GM08714 (cell line): ENCODE measurements around the gene SMPD3.
A peak's percentile ranks its signal among the peaks of the same experiment; 100 is the strongest.

Source experiments
- H3K4me3 ChIP-seq: fragments of 200-500 bp; sonication (Bioruptor generic); 2 replicates; pipeline ENCODE4 v1.5.1; 2014; ENCODE audit warnings: mild to moderate bottlenecking, low read length, inconsistent platforms
- ZNF274 ChIP-seq: IDR thresholded peaks from 2 replicates; pipeline ENCODE4 v1.6.1; 2012; ENCODE audit warnings: mild to moderate bottlenecking, low read depth, low read length

SMPD3 gene

DNA sequence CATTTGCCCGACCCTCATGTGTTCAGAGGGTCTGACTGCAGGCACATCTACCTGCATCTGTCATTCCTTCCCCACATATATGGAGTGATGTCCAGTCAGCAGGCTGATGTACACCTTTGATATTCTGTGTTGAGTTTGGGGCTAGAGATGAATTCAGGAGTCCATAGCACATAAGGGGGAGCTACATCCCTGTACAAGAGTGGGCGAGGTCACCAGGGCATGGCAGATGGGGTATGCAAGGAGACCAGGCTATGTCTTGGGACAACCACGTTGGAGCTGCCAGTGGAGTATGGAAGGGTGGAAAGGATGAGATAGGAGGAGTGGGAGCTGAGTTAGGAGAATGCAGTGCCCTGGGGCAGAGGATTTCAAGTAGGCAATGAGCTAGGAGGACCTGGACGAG, 15.0 kb downstream of the SMPD3 start:
- no peak for TF ChIP-seq ZNF274
- no peak overlapping the region for H3K4me3 ChIP-seq

DNA sequence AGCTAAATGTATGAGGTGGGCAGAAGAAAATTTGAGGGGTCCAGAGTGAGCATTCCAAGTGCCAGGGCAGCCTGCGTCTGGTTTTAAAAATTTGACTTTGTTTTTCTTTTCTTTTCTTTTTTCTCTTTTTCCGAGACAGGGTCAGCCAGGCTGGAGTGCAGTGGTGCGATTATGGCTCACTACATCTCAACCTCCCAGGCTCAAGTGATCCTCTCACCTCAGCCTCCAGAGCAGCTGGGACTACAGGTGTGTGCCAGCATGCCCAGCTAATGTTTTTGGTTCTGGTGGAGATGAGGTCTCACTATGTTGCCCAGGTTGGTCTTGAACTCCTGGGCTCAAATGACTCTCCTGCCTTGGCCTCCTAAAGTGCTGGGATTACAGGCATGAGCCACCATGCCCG, 15.6 kb downstream of the SMPD3 start:
- no peak overlapping the region for H3K4me3 ChIP-seq
- no peak for TF ChIP-seq ZNF274

DNA sequence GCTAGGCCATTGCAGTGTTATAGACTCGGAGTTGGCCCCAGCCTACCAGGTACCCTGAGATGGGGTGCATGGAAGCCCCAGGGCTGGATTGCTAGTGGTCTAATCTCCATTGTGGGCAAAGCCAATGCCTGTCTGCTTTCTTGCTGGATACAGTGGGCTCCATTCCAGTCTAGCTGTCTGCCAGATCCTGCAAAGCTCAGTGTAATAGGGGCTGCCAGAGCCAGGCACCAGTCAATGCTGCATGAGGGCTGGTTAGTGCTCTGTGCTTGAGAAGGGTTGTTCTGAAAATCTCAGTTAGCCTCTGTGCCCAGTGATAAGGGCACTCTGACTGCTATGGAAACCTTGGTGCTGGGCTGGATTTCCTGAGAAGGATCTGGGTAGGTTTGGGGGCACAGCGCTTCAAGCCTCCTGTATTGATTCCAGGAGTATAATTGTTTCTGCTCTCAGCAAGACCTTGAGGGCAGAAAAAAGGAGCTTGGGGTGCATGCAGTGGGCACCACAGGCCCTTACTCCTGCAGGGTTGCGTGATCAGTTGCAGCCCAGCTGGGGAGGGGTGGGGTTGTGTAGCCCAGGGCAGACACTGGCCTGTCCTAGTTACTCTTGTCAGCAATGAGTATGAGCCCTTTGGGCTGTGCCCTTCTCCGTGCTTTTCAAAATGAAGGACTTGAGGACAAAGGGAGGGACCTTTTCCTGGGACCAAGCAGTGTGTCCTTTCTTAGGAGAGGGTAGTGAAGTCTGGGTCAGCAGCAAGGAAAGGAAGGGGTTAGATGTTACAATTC, 19.0 kb downstream of the SMPD3 start:
- no peak overlapping the region for H3K4me3 ChIP-seq
- no peak for TF ChIP-seq ZNF274

DNA sequence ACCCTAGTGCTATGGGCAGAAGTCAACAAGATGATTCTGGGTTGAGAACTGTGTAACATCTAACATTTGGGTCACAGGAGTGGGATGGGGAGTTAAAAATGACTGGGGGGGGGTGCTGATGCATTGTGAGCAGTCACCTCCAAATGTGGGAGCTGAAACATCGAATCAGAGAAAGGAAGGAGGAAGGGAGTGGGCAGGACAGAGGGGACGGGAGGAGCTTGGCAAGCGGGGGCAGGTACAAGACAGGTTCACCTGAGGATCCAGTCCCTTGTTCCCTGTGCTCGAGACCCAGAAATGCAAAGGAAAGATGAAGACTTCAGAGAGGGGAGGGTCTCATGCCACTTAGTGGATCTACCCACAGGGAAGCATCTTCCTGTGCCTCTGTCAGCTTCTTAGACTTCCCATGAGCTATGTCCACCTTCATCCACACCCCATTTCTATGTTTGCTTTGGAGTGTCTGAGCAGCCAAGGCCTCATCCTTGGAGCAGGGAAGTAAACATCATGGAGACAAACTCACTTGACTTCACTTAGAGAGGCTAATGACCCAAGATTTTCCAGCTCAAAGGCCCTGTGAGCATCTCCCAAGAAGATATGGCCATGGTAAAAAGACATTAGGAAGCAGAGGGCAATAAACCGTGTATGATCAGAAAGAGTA, 20.5 kb downstream of the SMPD3 start:
- no peak overlapping the region for H3K4me3 ChIP-seq
- TF ChIP-seq ZNF274: no peak

DNA sequence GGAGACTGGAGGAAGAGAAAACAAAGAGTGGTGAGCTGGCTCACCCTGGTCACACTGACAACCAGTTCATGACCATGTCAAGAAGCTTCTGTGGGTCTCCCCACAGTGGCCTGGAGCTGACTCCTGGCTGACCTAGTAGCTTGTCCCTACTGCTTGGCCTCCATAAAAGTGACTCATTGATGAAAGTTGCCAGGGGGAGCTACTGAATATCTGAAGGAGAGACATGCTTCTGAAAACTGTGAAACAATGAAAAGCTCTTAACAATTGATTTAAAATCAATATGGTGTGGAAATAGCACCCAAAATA, 22.0 kb downstream of the SMPD3 start:
- H3K4me3 ChIP-seq: no peak overlapping the region
- no peak for TF ChIP-seq ZNF274

DNA sequence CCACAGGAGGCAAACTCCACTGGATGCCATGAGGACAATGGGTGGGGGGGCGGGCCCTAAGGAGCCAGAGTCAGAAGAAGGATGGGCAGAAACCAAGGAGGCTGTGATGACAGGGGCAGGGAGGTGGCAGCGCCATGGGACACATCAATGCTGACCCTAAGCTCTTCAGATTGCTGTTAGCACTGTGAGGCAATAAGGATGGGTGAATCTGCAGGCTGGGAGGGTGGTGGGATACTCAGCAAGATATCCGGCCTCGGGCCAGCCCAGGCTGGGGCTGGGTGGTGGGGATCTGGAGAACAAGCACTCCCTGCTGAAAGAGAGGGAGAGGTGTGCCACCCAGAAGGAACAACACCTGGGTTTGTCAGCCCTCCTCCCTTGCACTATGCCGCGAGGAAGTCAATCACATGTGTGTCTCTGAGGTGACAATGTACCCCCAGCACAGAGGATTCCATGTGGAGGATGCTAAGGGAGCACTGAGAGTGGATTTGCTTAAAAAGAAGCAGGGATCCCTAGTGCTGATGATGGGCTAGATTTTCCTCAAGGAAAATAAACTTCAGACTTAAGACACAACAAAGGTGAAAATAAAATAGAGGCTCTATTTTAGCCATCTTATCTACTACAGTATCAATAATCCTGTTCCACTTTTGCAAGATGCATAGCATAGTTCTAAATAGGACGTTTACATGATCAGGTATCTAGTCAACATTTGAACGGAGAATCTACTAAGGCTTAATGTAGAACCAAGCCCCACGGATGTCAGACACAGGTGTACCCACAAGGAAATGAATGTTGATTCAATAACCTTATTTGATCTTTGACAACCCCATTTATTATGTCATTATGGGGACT, 22.6 kb downstream of the SMPD3 start:
- TF ChIP-seq ZNF274: no peak
- no peak overlapping the region for H3K4me3 ChIP-seq

DNA sequence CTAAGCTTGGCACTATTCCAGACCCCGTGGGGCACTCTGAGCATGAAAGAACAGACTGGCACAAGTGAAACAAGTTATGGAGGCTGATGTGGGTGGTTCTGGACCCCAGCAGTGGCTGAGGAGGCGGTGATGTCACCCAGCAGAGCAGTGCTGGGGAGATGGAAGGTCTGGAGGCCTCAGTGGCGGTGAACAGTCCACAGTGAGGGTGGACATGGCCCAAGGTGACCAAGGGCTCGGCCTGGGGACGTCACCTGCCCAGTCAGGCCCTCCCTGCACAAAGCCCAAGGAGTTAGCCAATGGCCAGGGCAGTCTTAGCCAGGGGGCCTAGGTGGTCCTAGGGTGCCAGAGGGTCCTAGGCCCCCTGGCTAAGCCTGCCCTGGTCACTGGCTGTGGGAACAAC, 24.5 kb downstream of the SMPD3 start:
- TF ChIP-seq ZNF274: no peak
- no peak overlapping the region for H3K4me3 ChIP-seq

DNA sequence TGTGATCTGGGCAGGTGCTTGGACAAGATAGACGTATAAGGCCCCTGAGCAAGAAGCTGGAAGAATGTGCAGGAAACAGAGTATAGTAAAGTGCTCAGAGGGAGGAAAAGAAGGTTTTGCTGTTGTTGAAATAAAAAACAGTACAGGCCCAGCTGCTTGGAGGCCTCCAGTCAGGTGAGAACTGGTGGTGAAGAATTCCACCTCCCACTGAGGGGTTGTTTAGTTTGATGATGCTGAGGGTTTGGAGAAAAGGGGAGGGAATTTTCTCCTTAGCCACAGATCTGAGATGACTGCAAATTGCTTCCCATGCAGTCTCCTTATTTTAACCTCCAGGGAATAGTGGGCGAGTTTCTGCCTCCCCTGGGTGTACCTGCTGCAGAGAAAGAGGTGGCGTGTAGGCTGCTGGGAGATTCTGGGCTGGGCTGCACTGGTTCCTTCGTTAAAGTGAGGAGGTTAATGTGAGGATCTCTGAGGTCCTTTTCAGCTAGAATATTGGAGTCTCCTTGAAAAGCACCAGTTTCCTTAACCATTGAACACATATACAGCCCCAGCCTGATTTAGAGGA, 25.8 kb downstream of the SMPD3 start:
- no peak overlapping the region for H3K4me3 ChIP-seq
- no peak for TF ChIP-seq ZNF274

DNA sequence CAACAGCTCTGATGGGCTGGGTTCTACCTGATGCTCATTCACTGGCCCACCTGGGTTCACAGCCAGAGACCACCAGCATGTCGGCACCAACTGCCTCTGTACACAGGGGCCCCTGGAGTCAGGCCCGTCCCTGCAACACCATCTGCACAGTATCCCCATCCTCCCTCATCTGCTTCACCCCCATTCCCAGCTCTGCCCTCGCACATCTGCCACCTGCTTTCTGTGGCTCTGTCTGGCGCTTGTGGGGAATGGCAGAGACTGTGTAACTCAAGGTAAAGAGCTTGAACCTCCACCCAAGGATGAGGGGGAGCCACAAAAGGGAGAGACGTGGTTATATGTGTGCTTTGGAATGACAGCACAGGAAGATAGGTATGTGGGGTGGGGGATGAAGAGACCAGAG, 27.2 kb downstream of the SMPD3 start:
- no peak overlapping the region for H3K4me3 ChIP-seq

DNA sequence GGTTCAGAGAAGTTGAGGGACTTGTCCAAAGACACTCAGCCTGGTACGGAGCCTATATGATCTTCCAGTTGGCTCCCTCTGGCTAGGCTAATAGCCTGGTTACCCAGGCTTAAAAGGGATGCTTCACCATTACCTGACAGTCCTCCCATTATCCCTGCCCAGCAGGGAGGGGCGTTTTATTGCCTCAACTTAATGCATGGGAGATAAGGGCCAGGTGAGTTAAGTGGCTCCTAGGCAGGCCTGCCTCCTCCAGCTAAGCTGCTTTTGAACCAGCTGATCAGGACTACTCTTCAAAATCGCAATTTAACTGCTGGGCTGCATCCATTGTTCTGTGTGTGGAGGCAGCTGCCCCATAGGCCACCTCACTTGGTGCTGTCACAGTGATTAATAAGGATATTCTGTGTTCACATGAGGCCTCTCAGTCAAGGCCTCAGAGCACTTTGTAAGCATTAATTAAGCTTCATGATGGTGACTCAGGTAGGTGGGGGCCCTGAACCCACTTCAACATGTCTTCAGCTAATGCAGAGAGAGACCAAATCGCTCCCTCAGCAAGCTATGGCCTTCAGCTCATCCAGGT, 27.9 kb downstream of the SMPD3 start:
- TF ChIP-seq ZNF274: no peak
- H3K4me3 ChIP-seq: no peak overlapping the region

More for the DNA sequence above, 27.2 kb downstream of the SMPD3 start:
- no peak for TF ChIP-seq ZNF274

DNA sequence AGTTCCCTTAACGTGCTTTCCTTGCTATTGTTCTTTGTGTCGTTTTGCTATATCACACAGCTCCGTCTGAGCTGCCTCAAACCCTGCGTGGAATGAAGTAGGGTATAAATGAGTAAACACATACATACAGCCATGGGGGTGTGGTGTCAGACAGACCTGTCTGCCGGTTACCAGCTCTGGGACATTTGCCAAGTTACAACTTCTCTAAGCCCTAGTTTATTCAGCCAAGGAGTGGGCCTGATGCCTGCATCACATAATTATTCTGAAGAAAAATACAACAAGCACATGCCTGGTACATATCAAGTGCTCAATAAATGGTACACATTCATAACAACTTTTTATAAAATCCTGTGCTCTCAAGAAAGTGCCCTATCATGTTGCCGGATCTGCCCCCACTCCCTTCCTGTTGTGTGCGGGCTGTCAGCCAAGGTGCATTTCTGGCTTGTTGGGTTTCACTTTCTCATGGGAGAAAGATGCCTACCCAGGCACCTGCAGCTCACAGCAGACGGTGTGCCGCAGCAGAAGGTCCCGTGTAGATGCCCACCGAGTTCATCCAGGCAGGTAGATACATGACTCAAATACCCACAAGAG, 30.5 kb downstream of the SMPD3 start:
- TF ChIP-seq ZNF274: no peak
- H3K4me3 ChIP-seq: peak overlapping the region; percentile 22; the same call in 1 of the 2 replicates

DNA sequence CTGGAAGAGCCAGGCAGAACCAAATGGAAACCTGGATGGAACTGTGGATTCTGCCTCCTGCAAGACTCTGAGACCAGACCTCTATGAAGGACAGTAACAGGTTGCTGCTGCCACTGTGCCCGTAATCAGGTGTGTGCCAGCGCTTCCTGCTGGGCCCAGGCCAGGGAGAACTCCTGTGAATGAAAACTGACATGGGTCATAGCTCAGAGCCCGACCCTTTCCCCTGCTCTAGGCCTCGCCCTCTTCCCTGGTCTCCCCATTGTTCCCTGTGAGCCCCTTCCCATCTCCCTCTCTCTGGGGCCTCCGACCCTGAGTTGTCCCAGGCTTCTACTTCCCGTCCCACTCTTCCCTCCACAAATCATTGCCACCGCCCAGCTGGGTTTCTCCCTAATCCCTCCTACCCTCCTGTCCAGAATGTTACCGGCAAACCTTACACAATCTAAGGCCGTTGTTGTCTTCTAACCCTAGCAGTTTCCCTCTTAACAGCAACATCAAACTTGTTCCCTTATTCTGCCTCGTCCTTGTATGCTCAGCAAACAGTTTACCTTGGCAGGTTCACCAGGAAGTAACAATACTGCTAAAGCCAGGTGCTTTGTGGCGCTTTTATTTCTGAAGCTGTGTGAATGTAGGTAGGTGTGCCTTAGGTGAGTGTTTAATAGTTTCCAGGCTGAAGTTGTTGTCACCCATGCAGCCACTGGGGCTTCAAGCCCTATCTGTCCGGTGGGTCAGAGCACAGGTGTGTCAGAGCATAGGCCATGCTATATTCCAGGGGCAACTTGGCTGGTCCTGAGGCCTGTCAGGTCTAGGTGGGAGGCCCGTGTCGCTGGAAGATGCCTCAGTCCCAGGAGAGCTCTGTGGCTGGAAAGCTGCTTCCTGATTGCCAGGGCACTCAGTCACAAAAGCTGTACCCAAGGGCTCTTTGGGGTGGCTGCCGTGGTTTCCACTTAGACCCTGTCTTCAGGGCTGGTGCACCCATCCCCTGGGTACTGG, 32.0 kb downstream of the SMPD3 start:
- H3K4me3 ChIP-seq: no peak overlapping the region
- TF ChIP-seq ZNF274: no peak

DNA sequence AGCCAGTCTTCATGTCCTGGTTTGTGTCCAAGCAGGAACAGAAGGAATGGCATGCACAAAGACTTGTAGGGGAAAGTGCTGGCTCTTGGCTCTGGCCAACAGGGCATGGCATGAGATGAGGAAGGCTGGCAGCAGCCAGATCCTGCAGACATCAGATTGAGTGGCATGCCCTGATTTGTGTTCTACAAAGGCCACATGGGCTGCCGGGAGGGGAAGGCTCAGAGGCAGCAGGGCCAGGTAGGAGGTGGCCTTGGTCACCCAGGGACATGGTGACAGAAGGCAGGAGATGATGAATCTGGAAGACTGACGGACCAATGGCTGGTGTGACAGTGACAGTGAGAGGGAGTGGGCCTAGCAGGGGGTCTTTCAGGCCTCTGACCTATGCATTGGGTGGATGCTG, 33.7 kb downstream of the SMPD3 start:
- H3K4me3 ChIP-seq: no peak overlapping the region
- TF ChIP-seq ZNF274: no peak
